A549 (cell line): Measurements from ENCODE around the gene POU4F1.
"Not testable (repeated sequence)": the region's sequence is repeated elsewhere in the genome, so short reads cannot be mapped to it uniquely, and the experiment has no call there.

Source experiments
- EP300 ChIP-seq, 2 experiments: fragments of >200 bp; sonication (Bioruptor Twin); formaldehyde crosslinking; IDR thresholded peaks; 2 replicates in 1 of 2; 3 replicates in 1 of 2; pipeline ENCODE4 v1.6.1; 2016 to 2017
- JUN ChIP-seq, 2 experiments: fragments of >200 bp; sonication (Bioruptor Twin); formaldehyde crosslinking; IDR thresholded peaks; 2 replicates in 1 of 2; 3 replicates in 1 of 2; pipeline ENCODE4 v1.6.1; 2016 to 2017
- JUNB ChIP-seq: fragments of >200 bp; sonication (Bioruptor Twin); formaldehyde crosslinking; IDR thresholded peaks from 2 replicates; pipeline ENCODE4 v1.6.1; 2016
- MYC ChIP-seq: IDR thresholded peaks from 2 replicates; pipeline ENCODE4 v1.6.1; 2012; ENCODE audit warnings: mild to moderate bottlenecking, inconsistent platforms, low read length, improper control_type of control experiment, borderline replicate concordance
- POLR2A ChIP-seq: IDR thresholded peaks from 2 replicates; pipeline ENCODE4 v1.6.1; 2012; ENCODE audit warnings: mild to moderate bottlenecking, low read length
- RARB ChIP-seq: fragments of 250-450 bp; sonication (Bioruptor Pico); IDR thresholded peaks from 2 replicates; pipeline ENCODE4 v1.8.0; 2021; ENCODE audit warnings: mild to moderate bottlenecking, moderate library complexity
- TF ChIP-seq, protein P1 (sequence below): fragments of >200 bp; sonication (Bioruptor Twin); formaldehyde crosslinking; IDR thresholded peaks from 3 replicates; pipeline ENCODE4 v1.5.1; 2016
- TF ChIP-seq, protein P2 (sequence below): fragments of 450-650 bp; IDR thresholded peaks from 2 replicates; pipeline ENCODE4 v1.6.1; 2014; ENCODE audit warnings: antibody characterized with exemption

DNA sequence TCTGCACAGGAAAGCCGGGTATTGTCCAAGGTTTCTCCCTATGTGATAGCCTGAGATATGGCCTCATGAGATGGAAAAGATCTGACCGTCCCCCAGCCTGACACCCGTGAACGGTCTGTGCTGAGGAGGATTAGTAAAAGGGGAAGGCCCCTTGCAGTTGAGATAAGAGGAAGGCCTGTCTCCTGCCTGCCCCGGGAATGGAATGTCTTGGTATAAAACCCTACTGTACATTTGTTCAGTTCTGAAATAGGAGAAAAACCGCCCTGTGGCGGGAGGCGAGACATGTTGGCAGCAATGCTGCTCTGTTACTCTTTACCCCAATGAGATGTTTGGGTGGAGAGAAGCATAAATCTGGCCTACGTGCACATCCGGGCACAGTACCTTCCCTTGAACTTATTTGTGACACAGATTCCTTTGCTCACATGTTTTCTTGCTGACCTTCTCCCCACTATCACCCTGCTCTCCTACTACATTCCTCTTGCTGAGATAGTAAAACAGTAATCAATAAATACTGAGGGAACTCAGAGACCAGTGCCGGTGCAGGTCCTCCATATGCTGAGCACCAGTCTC is 43.8 kb upstream of the POU4F1 start:
- TF ChIP-seq, protein P1, sequence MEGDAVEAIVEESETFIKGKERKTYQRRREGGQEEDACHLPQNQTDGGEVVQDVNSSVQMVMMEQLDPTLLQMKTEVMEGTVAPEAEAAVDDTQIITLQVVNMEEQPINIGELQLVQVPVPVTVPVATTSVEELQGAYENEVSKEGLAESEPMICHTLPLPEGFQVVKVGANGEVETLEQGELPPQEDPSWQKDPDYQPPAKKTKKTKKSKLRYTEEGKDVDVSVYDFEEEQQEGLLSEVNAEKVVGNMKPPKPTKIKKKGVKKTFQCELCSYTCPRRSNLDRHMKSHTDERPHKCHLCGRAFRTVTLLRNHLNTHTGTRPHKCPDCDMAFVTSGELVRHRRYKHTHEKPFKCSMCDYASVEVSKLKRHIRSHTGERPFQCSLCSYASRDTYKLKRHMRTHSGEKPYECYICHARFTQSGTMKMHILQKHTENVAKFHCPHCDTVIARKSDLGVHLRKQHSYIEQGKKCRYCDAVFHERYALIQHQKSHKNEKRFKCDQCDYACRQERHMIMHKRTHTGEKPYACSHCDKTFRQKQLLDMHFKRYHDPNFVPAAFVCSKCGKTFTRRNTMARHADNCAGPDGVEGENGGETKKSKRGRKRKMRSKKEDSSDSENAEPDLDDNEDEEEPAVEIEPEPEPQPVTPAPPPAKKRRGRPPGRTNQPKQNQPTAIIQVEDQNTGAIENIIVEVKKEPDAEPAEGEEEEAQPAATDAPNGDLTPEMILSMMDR: not testable (repeated sequence)
- TF ChIP-seq JUN (IDR thresholded peaks at IDR 0.05); JUNB; POLR2A; MYC; RARB; EP300 (IDR thresholded peaks at IDR 0.05): not testable (repeated sequence)
- TF ChIP-seq, protein P2, sequence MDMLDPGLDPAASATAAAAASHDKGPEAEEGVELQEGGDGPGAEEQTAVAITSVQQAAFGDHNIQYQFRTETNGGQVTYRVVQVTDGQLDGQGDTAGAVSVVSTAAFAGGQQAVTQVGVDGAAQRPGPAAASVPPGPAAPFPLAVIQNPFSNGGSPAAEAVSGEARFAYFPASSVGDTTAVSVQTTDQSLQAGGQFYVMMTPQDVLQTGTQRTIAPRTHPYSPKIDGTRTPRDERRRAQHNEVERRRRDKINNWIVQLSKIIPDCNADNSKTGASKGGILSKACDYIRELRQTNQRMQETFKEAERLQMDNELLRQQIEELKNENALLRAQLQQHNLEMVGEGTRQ: not testable (repeated sequence)
